Measurements from ENCODE around the gene MICALL2.
"Not testable (repeated sequence)": the region's sequence is repeated elsewhere in the genome, so short reads cannot be mapped to it uniquely, and the experiment has no call there.

DNA sequence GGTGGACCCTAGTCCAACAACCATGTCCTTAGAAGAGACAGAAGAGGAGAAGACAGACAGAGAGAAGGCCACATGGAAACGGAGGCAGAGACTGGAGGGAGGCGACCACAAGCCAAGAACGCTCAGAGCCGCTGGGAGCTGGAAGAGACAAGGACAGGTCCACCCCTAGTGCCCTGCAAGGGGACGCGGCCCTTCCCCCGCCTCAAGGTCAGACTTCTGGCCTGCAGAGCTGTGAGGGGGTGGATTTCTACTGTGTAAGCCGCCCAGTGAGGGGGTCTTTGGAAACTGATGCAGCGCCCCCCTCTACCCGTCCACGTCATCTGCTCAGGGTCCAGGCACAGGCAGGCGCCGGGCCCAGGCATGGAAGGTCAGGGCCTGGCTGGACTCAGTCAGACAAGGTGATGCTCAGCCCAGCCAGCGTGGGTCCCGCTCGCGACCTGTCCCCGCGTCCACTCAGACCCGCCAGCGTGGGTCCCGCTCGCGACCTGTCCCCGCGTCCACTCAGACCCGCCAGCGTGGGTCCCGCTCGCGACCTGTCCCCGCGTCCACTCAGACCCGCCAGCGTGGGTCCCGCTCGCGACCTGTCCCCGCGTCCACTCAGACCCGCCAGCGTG, 15.6 kb downstream of the MICALL2 start:
- TF ChIP-seq CTCF (IDR thresholded peaks at IDR 0.05); POLR2A (IDR thresholded peaks at IDR 0.05; ENCODE audit: low read depth); POLR2AphosphoS5 (IDR thresholded peaks at IDR 0.05): not testable (repeated sequence)
